ENCODE measurements around the gene ARHGAP18. TPM values are rescaled to one million over a fixed set of nuclear protein-coding genes. Genes with fewer than 3 reads are reported as not detected.

The ARHGAP18 gene
- total RNA-seq, 1 donor from 2014 or later: 16.3 TPM

GRCh38 chr6:129643968-129644367 lies 66.0 kb downstream of the ARHGAP18 start:
- no peak for TF ChIP-seq CTCF (IDR thresholded peaks at IDR 0.05; ENCODE audit: insufficient read depth, low read length, poor library complexity, severe bottlenecking)
- H3K27me3 ChIP-seq (ENCODE audit: control insufficient read depth, insufficient read depth, low read length): no peaks in the 10 kb centered on the region
- no peak overlapping the region for H3K4me3 ChIP-seq (ENCODE audit: low read depth, low read length)
- DNase-seq (ENCODE audit: low read depth): no peak
- H3K36me3 ChIP-seq (ENCODE audit: control insufficient read depth, insufficient read depth, low read length): no peaks in the 10 kb centered on the region

DNA sequence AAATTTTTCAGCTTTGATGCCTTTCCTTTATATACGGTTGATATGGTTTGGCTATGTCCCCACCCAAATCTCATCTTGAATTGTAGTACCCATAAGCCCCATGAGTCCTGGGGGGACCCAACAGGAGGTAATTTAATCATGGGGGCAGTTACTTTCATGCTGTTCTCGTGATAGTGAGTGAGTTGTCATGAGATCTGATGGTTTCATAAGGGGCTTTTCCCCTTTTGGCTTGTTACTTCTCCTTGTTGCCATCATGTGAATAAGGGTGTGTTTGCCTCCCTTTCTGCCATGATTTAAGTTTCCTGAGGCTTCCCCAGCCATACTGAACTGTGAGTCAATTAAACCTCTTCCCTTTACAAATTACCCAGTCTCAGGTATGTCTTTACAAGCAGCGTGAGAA lies 66.8 kb downstream of the ARHGAP18 start:
- no peak for DNase-seq (ENCODE audit: low read depth)

DNA sequence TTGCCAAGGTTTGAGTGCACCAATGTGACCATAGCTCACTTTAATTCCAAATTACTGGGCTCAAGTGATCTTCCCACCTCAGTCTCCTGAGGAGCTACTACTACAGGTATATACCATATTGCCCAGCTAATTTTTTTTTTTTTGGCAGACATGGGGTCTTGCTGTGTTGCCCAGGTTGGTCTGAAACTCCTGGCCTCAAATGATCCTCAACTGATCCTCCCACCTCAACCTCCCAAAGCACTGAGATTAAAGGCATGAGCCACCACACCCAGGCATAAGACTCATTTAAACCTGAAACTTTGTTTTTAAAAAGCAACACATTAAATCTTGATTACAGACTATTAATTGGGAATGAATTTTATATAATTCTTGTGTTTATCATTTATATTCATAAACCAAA lies 67.7 kb downstream of the ARHGAP18 start:
- TF ChIP-seq CTCF (IDR thresholded peaks at IDR 0.05; ENCODE audit: insufficient read depth, low read length, poor library complexity, severe bottlenecking): no peak
- no peak for DNase-seq (ENCODE audit: low read depth)
- Histone ChIP-seq H3K36me3 (ENCODE audit: control insufficient read depth, insufficient read depth, low read length) (no peaks in the 10 kb centered on the region), H3K27me3 (ENCODE audit: control insufficient read depth, insufficient read depth, low read length) (no peaks in the 10 kb centered on the region), H3K4me3 (ENCODE audit: low read depth, low read length) (no peak overlapping the region)

More for the DNA sequence above, 66.8 kb downstream of the ARHGAP18 start:
- no peaks in the 10 kb centered on the region for H3K36me3 ChIP-seq (ENCODE audit: control insufficient read depth, insufficient read depth, low read length)
- H3K27me3 ChIP-seq (ENCODE audit: control insufficient read depth, insufficient read depth, low read length): no peaks in the 10 kb centered on the region
- no peak overlapping the region for H3K4me3 ChIP-seq (ENCODE audit: low read depth, low read length)
- no peak for TF ChIP-seq CTCF (IDR thresholded peaks at IDR 0.05; ENCODE audit: insufficient read depth, low read length, poor library complexity, severe bottlenecking)

DNA sequence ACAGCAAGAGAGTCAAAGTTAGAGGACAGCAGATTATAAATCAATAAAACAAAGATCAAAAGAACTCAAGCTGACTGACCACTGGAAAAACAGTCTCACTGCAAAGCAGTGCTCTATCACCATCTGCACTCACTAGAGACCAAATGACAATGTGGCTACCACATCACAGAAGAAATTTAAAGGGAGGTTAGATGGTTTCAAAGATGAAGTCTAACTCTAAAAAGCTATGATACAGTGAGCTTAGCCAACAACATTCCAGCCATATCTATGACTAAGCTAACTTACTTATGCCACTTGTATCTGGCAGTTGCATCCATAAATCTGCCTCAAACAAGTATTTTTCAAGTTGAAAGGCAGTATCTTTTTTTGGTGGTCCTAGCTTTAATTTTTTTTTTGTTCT lies 68.6 kb downstream of the ARHGAP18 start:
- TF ChIP-seq CTCF (IDR thresholded peaks at IDR 0.05; ENCODE audit: insufficient read depth, low read length, poor library complexity, severe bottlenecking): no peak
- Histone ChIP-seq H3K4me3 (ENCODE audit: low read depth, low read length) (no peak overlapping the region), H3K36me3 (ENCODE audit: control insufficient read depth, insufficient read depth, low read length) (no peaks in the 10 kb centered on the region), H3K27me3 (ENCODE audit: control insufficient read depth, insufficient read depth, low read length) (no peaks in the 10 kb centered on the region)
- DNase-seq (ENCODE audit: low read depth): no peak

DNA sequence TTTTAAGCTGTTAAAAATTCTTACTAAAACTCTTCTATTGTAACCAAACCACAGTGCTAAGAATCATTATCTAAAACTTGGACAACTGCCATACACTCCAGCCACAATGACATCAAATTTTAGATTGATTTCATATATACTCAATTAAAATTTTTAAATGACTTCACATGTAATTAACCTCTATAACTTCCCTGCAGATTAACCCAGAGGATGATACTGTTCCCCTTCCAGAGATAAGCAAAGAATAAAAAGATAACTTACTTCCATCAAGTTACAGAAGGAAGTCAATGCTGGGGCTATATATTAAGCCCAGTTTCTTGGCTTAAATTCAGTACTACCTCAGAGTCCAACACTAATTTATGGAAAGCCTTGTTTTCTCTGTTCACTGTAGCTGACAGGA lies 71.3 kb downstream of the ARHGAP18 start:
- TF ChIP-seq CTCF (IDR thresholded peaks at IDR 0.05; ENCODE audit: insufficient read depth, low read length, poor library complexity, severe bottlenecking): no peak
- no peaks in the 10 kb centered on the region for H3K36me3 ChIP-seq (ENCODE audit: control insufficient read depth, insufficient read depth, low read length)
- no peaks in the 10 kb centered on the region for H3K27me3 ChIP-seq (ENCODE audit: control insufficient read depth, insufficient read depth, low read length)
- H3K4me3 ChIP-seq (ENCODE audit: low read depth, low read length): no peak overlapping the region
- DNase-seq (ENCODE audit: low read depth): no peak

DNA sequence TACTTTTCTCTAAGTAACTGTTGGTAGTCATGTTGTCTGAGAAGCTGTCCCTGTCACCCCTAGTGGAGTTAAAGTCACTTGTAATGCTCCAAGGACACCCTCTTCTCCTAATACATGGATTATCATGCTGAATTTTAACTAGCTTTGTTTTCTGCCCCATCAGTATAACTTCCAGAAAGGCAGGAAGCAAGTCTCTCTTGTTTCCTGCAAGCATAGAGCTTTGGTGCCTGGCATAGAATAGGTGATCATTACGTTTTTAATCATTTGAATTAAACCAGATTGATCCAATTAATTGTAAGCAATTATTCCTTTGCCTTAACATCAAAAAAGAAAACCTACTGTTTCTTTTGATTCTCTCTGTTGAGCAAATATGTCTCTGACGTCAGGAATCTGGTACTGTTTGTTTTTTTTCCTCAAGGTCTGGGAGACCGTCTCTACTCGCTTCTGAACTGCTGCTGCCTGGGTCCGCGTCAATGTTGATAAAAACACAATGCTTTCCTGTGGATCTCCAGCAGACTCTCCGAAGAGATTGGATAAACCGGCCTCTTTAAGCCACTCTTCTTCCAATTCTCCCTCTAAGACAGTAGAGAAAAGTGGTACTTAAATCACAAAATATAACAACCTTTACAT lies 71.8 kb downstream of the ARHGAP18 start:
- no peak for TF ChIP-seq CTCF (IDR thresholded peaks at IDR 0.05; ENCODE audit: insufficient read depth, low read length, poor library complexity, severe bottlenecking)
- Histone ChIP-seq H3K27me3 (ENCODE audit: control insufficient read depth, insufficient read depth, low read length) (no peaks in the 10 kb centered on the region), H3K36me3 (ENCODE audit: control insufficient read depth, insufficient read depth, low read length) (no peaks in the 10 kb centered on the region), H3K4me3 (ENCODE audit: low read depth, low read length) (no peak overlapping the region)
- no peak for DNase-seq (ENCODE audit: low read depth)

Data from kidney epithelial cell (primary cell).